ENCODE data around the gene FES.

Gene FES

DNA sequence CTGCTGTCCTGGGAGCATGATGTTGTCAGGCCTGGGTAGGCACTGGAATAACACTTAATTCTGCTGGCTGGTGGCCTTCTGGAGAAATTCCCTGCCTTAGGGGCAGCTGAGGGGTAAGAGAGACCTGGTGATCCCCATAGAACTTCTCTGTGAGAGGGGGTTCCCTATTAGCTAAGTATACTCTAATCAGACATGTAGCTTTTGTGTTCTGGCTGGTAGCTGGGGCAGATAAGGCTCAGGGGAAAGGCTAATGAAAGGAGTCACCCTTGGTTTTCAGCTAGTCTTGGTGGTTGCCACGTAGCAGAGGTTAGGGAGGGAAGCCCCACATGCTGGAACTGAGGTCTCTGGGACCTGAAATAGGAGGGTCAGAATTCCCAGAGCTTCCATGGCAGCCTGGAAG, 49.0 kb downstream of the FES start:
- DNase-seq, result no peak

DNA sequence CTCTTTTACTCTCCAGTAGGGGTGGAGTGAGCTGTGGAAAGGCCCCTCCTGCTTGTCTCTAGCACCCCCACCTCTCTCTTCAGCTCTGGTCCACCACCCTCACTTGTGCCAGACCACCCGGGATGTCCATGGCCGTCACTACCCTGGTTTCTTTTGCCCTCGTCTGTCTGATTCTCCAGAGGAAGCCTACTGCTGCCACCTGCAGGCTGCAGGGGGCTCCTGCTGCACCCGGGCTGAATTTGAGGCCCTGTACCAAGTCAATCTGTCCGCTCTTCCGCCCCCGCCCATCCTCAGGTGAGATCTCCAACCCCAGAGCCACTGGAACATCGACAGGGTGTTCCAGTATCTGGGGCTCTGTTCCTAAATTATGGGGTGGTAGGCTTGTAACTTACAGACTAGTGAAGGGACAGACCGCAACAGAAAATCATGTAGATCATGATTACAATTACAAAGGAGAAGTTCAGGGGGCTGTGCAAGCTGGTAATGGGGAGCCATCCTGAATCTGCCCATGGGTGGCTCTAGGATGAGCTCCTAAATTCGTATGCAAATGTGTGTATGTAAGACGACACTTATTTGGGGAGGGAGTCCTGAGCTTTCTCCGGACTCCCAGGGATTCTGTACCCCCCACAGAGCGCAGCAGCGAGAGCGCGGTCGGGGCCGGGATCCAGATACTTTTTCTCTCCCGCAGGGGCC, 50.1 kb downstream of the FES start:
- peak; percentile 74 for DNase-seq

DNA sequence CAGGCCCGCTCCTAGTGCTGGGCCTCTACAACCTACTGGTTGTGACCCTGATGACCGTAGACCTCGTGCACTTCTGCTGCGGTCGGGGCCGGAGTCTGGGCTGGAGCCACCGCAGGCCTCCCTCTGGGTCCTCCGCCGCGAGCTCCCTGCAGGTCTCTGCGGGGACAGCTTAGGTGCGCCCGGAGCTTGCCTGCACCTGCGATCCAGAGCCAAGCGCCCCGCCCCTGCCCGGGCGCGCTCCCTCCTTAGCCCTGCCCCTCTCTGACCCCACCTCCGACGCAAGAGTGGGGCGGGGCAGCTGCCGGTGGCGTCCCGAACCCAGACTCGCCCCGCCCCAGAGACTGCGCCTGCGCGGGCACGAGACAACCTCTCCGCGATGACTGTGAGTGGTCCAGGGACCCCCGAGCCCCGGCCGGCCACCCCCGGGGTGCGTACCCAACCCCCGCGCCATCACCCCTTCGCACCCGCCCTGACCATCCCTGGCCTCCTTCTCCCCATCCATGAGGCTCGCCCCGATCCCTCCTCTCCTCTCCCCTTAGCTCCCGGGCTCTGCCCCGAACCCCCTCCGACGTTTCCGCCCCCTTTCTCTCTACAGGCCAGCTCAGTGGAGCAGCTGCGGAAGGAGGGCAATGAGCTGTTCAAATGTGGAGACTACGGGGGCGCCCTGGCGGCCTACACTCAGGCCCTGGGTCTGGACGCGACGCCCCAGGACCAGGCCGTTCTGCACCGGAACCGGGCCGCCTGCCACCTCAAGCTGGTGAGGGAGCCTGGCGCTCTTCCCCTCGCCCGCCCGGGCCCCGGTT, 50.8 kb downstream of the FES start, which contains the start of gene UNC45A:
TSS of gene UNC45A (plus strand) at position 337 of the 803 bp plus-strand sequence. CDS start at position 377, 40 bp downstream.
- peak; percentile 97 for DNase-seq

DNA sequence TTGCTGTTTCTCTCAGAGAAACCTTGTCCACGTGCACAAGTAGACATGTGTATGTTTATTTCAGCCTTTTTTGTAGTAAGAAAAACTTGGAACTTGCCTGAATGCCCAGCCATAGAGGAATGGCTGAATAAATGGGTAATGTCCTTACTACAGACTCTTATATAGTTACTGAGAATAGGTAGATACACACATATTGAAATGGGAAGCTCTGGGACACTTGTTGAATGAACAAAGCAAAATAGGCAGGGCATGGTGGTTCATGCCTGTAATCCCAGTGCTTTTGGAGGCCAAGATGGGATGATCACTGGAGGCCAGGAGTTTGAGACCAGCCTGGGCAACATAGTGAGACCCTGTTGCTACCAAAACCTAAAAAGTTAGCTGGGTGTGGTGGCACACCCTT, 52.5 kb downstream of the FES start:
- no peak for DNase-seq

DNA sequence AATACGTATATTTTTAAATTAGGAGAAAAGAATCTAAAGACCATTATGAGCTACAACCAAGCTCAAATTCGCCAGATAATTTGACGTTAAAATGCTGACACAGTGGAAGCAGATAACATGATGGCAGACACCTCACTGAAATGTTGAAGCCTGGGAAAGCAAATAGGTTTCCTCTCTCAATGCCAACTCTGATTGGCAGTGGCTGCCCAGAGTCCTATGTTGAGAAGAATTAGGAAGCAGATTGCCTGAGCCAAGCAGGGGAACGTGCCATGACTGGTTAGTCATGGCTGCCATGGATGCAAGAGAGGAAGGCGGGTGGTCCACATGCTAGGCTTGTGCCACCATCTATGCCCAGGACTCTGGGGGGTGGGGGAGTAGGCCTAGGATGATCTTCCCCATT, 54.0 kb downstream of the FES start:
- DNase-seq, result no peak

DNA sequence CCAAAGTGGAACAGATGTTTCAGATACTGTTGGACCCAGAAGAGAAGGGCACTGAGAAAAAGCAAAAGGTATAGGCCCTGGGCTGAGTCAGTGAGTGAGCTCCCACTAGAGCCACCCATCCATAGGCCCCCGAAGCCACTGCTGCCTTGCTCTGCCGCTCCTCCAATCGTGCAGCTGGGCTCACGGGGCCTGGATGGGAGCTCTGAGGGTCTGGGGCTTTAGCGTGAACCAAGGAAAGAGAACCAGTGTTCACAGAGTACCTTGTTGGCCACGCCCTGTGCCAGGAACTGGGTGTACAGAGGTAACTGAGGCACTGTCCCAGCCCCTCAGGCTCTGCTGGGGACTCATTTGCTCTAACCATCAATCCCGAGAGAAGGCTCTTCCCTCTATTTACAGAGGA, 55.5 kb downstream of the FES start:
- no peak for DNase-seq

DNA sequence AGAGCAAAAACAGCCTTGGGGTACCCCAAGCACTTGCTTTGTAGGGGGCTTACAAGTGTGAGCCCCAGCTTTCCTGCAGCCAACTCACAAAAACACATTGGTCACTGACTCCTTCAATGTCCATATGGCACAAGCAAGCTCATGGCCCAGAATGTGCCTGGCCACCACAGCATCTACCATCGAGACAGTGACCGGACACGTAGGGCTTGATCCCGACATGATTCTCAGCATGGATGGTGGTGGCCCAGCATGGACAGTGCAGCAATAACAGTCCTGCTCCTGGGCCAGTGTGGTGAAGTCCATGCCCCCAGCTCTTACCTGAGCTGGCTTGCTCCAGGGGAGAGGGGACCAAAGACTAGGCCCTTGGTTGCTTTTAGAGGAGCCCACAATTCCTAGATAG, 56.7 kb downstream of the FES start:
- DNase-seq, result no peak

DNA sequence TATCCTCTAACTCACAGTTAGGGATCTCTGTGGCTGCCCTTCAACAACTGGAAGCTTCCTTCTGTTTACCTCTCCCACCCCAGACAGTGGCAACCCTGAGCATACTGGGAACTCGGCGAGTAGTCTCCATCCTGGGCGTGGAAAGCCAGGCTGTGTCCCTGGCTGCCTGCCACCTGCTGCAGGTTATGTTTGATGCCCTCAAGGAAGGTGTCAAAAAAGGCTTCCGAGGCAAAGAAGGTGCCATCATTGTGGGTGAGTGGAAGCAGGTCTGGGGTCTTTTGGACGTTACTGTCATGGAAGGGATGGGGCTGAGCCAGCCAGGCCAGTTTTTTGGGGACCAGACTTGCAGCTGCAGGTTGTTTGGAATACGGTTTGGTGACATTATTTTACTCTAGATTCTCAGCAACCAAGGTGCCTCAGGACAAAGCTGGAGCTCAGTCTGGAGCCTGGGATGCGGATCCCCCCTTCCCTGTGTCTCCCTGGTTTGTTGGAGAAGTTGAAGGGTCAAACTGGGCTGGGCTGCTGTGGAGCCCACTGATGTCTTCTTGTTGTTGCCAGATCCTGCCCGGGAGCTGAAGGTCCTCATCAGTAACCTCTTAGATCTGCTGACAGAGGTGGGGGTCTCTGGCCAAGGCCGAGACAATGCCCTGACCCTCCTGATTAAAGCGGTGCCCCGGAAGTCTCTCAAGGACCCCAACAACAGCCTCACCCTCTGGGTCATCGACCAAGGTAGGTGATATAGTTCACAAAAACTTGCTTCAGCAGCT, 58.2 kb downstream of the FES start:
- no peak for DNase-seq

DNA sequence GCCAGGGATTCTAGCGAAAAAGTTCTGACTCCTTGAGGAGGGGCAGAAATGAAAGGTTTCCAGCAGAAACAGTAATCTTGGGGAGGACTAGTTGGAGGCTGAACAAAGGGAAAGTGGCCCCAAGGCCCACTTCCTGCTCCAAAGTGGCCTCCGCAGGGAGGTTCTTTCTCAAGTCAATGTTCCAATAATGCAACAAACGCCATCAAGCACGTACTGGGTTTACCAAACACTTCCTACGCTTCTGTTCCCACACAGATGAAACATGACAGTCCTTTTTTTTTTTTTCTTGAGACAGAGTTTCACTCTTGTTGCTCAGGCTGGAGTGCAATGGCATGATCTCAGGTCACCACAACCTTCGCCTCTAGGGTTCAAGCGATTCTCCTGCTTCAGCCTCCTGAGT, 60.8 kb downstream of the FES start:
- DNase-seq, result no peak
